Adrenal gland (tissue), 5 donors: ENCODE data around the gene KCNK17.

Experiments
- POLR2A ChIP-seq, 2 donors: fragments of 450-650 bp; IDR thresholded peaks; one replicate each; pipeline ENCODE4 v1.6.1; 2017; ENCODE audit warnings: antibody characterized with exemption in 2 of 2, mild to moderate bottlenecking in 2 of 2, moderate library complexity in 1 of 2
- TF ChIP-seq, protein P1 (sequence below), 6 experiments: fragments of 450-650 bp in 4 of 6; fragments of 200-600 bp in 2 of 6; sonication (generic) in 1 of 6; IDR thresholded peaks; 1 replicate in 5 of 6; 2 replicates in 1 of 6; pipeline versions ENCODE4 v1.5.1 to v1.8.0; 2016 to 2021; ENCODE audit warnings: antibody characterized with exemption in 6 of 6, mild to moderate bottlenecking in 2 of 6, moderate library complexity in 1 of 6
- donor health status: DM: no; HTN: no; CAD: no.

DNA sequence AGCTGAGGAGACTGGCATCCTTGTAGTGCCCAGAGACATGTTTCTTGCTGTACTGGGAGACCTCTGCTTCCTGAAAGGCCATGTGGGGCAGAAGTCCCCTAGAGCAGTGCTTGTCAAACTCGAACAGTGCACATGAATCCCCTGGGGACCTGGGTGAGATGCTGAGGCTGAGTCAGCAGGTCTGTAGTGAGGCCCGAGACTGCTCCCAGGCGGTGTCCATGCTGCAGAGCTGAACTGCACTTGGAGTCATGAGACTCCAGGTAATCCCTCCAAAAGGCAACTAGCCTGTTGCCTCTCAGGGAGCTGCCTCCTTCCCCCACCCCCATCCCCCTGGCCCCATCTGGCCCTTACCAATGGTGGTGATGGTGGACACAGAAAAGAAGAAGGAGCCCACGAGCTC lies 3.7 kb downstream of the KCNK17 start:
- TF ChIP-seq, protein P1, sequence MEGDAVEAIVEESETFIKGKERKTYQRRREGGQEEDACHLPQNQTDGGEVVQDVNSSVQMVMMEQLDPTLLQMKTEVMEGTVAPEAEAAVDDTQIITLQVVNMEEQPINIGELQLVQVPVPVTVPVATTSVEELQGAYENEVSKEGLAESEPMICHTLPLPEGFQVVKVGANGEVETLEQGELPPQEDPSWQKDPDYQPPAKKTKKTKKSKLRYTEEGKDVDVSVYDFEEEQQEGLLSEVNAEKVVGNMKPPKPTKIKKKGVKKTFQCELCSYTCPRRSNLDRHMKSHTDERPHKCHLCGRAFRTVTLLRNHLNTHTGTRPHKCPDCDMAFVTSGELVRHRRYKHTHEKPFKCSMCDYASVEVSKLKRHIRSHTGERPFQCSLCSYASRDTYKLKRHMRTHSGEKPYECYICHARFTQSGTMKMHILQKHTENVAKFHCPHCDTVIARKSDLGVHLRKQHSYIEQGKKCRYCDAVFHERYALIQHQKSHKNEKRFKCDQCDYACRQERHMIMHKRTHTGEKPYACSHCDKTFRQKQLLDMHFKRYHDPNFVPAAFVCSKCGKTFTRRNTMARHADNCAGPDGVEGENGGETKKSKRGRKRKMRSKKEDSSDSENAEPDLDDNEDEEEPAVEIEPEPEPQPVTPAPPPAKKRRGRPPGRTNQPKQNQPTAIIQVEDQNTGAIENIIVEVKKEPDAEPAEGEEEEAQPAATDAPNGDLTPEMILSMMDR (IDR thresholded peaks at IDR 0.05): no peak
- no peak for TF ChIP-seq POLR2A (IDR thresholded peaks at IDR 0.05)
